Activated CD4-positive, CD25-positive, alpha-beta regulatory T cell (primary cell): Measurements from ENCODE around the gene C4orf50.
"Not testable (repeated sequence)": the region's sequence is repeated elsewhere in the genome, so short reads cannot be mapped to it uniquely, and the experiment has no call there.

Source experiments
- DNase-seq, 4 experiments: peaks; one replicate each; lab custom pipeline; 2025; lab: John Stamatoyannopoulos, UW

The C4orf50 gene

GRCh38 chr4:5858020-5858769 is 160.0 kb downstream of the C4orf50 start:
- DNase-seq, result no peak

GRCh38 chr4:5857199-5857598 is 161.0 kb downstream of the C4orf50 start:
- DNase-seq, result no peak

DNA sequence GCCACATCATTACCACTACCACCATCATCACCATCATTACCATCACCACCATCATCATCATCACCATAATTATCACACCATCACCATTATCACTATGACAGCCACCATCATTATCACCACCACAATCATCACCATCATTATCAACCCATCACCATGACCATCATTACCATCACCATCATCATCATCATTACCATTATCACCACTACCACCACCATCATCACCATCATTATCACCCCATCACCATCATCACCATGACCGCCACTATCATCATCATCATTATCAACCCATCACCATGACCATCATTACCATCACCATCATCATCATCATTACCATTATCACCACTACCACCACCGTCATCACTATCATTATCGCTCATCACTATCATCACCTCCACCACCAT is 161.9 kb downstream of the C4orf50 start:
- not testable (repeated sequence) for DNase-seq

GRCh38 chr4:5854929-5855328 is 163.3 kb downstream of the C4orf50 start:
- no peak for DNase-seq

- no peak for DNase-seq
Measured at GRCh38 chr4:5852523-5853202, 165.6 kb downstream of the C4orf50 start.

- no peak for DNase-seq
Measured at GRCh38 chr4:5851637-5852301, 166.5 kb downstream of the C4orf50 start.
